GM18907 (cell line): ENCODE results near the gene ESR2.

Experiments
- ATAC-seq: cut with Tn5 transposase; IDR thresholded peaks from one replicate; pipeline ENCODE4 v1.9.1; 2021; ENCODE audit warnings: mild to moderate bottlenecking, moderate library complexity; ENCODE audit not compliant: unreplicated experiment

Gene ESR2

GRCh38 chr14:64272019-64272418, 22.2 kb downstream of the ESR2 start:
- ATAC-seq = no peak

GRCh38 chr14:64266239-64266638, 27.9 kb downstream of the ESR2 start:
- ATAC-seq = no peak

DNA sequence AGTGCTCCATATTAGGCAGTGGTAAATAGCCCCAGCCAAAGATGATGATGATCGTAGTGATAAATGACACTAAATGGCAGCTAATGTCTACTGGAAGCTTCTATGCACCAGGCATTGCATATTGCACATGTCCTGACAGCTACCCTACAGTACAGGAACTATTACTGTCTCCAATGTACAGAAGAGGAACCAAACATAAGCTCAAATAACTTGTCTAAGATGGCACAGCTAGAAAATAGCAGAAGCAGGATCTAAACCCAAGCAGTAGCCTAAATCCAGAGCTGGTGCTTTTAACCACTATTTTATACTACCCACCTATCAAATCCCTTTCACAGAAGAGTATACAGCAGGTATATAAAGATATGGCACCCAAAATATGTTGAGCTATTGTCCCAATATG, 28.9 kb downstream of the ESR2 start:
- no peak for ATAC-seq

GRCh38 chr14:64260418-64260817, 33.8 kb downstream of the ESR2 start:
- ATAC-seq = no peak

DNA sequence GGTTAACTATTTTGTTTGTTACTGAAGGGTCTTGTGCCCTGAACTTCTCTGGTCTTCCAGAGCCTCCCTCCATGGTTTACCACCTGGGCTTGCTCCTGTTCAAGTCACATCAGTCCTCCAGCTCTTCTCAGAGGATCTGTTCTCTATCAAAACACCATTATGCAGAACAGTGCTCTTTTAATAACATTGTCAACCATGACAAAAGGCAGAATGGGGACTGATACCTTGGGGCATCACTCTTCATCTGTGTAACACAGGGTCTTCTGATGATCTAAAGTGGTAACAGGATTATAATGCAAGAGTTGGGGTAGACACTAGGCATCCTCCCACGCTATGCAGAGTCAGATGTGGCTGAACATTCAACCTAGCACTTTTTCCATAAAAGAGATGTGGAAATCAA, 38.4 kb downstream of the ESR2 start:
- ATAC-seq = no peak

DNA sequence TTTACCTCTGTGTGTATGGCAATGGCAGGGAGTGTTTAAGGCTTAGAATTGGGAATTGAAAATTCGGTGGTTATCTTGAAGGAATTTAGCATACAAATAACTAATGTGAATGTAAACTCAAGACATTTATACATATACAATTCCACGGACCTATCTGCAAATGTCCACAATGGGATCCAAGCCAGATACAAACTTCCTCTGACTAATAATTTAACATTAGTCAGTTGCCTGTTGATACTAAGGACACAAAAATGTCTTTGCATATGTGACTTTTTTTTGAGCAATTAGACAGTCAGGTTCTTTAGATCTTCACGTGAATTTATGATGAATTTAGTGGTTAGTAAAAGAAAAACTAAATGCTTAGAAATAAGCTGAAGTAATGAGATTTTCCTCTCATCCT, 40.5 kb downstream of the ESR2 start:
- no peak for ATAC-seq

DNA sequence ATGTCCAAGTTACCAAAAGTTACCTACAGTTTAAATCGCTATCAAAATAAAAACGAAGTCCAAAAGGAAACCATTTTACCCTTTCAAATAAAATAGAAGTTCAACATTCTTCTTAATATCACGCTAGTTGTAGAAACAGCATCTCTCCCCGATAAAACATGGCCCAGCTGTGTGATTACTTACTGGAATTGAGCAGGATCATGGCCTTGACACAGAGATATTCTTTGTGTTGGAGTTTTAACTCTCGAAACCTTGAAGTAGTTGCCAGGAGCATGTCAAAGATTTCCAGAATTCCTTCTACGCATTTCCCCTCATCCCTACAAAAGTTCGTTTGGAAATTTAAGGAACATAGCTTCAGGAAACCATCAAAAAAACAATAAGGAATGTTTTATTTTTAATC, 44.8 kb downstream of the ESR2 start:
- no peak for ATAC-seq

DNA sequence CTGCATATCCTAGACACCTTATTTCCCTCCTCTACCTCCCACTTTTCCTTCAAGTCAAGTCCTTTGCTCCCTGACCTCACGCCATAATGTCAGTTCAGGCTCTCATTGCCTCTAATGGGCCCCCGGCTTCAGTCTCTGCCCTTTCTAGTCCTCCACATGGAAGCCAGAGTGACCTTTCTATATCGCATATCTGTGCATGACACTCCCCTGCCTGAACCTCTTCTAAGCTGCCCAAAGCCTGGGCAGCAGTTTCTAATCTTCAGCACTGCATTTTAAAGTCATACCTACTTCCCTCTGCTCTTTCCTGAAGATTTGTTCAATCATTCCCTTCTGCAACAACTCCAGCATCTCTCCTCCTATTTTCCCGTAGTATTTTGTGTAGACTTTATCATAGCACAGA, 45.5 kb downstream of the ESR2 start:
- no peak for ATAC-seq

GRCh38 chr14:64247195-64247594, 47.0 kb downstream of the ESR2 start:
- ATAC-seq = no peak

GRCh38 chr14:64246688-64247087, 47.5 kb downstream of the ESR2 start:
- ATAC-seq = no peak

- ATAC-seq = no peak
Measured at GRCh38 chr14:64245491-64245890, 48.7 kb downstream of the ESR2 start.

DNA sequence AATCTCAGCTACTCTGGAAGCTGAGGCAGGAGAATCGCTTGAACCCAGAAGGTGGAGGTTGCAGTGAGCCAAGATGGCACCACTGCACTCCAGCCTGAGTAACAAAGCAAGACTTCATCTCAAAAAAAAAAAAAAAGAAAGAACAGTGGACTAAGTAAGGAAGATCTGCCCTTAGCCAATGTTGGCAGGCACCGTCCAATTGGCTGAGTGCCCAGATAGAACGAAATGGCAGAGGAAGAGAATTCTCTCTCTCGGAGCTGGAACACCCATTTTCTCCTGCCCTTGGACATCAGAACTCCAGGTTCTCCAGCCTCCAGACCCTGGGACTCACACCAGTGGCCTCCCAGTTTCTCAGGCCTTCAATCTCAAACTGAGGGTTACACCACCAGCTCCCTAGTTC, 49.9 kb downstream of the ESR2 start:
- no peak for ATAC-seq

DNA sequence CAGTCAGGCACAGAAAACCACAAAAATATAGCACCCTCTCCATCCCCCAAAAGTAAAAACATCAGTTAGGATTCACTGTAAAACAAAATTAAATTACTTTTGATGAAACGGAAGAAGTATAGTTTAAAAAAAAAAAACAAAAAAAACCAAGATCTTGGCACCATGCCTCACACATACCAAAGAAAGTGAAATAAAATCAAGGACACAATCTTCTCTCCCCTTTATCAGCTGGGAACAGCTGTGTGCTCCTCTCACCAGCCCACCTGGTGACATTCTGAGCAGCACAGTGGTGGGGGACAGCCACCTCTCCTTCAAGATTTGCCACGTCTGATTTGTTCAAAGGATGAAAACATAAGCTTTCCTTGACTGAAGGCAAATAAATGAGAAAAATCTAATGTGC, 55.5 kb downstream of the ESR2 start:
- no peak for ATAC-seq

- ATAC-seq = no peak
Measured at GRCh38 chr14:64238049-64238448, 56.1 kb downstream of the ESR2 start.

DNA sequence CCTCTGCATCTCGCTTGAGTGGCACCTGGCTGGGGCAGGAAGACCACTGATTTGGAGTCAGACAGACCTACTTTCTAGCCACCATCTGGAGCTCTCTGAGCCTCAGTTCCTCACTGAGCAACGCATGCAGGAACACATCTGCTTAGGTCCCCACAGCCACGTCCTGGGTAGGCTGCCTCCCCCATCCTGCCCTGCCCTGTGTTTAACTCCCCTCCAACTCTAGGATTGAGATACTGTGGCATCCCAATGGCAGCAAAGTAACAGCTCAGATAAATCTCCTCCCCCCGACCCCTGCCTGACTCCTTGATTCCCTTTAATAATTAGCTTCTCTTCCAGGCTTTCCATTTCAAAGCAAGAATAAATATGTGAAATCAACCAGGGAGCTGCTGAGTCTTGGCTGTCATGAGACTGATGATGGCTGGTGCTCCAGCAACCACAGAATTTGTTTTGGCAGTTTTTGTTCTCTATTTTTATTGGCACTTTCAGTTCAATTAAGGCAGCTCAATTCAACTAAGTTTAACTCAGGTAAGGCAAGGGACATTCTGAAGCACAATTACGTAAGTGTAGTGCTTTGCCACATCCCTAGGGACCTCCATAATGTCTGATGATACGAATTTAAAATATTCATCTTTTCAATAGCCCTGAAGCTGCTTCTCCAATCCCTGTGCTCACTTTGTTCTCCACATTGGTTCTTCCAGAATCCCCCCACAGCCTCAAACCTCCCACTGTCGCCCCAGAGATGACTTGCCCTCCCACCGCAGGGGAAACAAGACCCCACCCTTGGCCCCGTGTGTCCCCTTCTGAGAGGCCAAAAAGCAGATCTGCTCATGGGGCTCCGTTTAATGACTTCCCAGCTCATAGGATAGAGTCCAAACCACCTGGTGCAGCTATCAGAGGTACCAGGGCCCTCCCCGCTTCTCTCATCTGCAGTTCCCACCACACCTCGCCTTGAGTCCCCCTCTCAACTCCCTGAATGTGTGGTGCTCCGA, 58.2 kb downstream of the ESR2 start:
- peak; percentile 68 for ATAC-seq

DNA sequence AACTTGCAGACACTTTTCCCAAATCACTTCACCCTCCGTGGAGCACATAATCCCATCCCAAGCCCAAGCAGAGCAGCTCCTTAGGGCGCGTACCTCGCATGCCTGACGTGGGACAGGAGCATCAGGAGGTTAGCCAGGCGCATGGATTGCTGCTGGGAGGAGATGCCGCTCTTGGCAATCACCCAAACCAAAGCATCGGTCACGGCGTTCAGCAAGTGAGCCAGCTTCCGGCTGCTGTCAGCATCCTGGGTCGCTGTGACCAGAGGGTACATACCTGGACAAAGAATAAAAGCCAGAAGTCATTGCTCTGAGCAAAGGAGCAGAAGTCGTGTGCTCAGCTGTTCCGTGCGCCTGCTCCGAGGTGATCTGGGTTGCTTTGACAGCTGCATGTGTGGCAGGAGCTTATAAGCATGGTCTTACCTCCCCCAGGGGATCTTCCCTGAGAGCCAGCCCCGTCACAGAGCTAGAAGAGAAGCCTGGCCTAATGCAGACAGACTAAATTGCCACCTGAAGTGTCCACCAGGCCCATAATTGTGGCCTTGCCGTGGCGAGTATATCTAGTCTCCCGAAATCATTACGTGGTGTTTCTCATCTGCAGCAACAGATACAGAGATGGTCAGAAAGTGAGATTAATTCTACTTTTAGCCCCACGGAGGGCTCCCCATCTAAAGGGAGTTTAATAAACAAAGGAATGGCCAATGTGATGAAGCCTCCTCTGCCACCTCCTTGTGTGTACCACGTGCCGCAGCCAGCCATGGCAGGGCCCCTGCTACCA, 59.1 kb downstream of the ESR2 start:
- peak; percentile 8 for ATAC-seq

DNA sequence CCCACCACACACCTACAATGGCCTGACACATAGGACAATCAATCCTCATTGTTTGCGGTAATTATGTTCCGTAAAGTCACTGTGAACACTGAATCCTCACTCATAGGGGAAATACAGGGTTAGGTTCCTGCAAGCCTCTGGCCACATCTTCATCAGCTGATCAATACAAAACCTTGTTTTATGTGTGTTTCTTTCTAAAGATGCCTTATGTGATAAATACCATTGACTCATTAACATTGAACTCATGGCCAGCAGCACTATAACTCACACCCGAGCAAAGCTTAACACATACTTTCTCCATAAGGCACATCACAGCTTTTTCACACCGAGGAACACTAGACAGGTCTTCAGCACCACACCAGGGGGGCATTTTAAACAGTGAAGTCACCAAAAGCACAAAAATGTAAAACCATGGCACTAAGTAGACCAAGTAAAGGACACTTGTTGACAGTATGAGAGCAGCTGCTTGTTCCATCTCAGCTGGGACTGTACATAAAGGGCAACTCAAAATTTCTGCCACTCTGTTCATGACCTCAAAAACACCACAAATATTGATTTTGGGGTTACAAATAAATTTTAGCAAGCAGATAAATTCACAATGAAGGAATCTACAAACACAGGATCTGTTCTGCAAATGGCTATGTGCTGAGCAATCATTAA, 60.5 kb downstream of the ESR2 start:
- ATAC-seq = no peak

DNA sequence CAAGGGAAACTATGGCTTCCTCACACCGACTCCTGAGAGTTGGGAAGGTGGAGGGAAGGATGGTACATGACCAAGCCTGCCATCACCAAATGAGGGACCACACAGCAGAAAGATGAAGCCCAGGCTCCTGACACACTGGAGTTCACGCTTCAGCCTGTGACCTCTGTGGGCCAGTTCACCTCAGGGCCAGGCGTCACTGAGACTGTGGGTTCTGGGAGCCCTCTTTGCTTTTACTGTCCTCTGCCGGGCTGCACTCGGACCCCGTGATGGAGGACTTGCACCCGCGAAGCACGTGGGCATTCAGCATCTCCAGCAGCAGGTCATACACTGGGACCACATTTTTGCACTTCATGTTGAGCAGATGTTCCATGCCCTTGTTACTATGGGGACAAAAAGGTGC, 61.2 kb downstream of the ESR2 start:
- ATAC-seq = no peak

DNA sequence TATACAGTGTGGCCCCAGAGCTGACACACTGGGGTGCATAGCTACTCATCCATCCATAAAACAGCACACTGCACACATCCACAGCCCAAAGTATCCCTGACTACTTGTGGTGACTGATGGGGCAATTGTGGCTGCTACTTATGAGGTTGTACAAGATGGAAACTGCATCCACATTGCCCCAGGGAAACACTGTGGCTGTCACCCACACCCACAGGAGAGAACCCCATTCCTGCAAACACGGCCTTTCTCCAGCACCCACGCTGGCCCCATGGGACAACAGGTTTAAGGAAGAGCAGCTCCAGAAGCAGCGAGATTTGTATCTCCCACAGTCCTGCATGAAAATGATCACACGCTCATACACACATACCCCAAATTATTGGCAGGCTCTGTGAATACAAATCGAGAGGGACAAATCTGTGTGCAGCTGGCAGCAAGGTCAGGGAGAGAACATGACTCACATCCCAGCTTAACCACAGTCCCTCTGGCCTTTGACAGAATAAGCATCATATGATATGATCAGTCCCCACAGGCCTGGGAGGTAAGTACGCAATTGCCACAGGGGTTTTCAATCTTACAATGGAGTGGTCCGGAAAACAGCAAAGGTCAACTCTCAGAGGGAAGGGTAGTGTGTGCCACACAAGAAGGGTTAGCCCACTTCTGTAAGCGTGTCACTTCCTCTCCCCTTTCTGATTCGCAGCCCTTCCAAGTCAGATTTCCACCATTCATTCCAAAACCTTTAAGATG, 61.9 kb downstream of the ESR2 start:
- ATAC-seq = peak; percentile 54

- ATAC-seq = no peak
Measured at GRCh38 chr14:64229489-64229888, 64.7 kb downstream of the ESR2 start.

- no peak for ATAC-seq
Measured at GRCh38 chr14:64227856-64228255, 66.3 kb downstream of the ESR2 start.
